Testis (tissue), 2 donors: ENCODE results near the gene TBATA.

ENCODE experiments used
- CTCF ChIP-seq, 3 experiments: fragments of 450-650 bp in 2 of 3; fragments of 200-600 bp in 1 of 3; sonication (generic) in 1 of 3; IDR thresholded peaks; one replicate each; pipeline ENCODE4 v1.5.1; 2016 to 2019; ENCODE audit warnings: antibody characterized with exemption in 3 of 3, mild to moderate bottlenecking in 2 of 3, moderate library complexity in 1 of 3
- POLR2A ChIP-seq: fragments of 450-650 bp; IDR thresholded peaks from one replicate; pipeline ENCODE4 v1.6.1; 2017; ENCODE audit warnings: antibody characterized with exemption, mild to moderate bottlenecking, moderate library complexity

GRCh38 chr10:70760271-70760787 lies 24.8 kb downstream of the TBATA start:
- TF ChIP-seq CTCF (IDR thresholded peaks at IDR 0.05) (no peak), POLR2A (no peak)
